Ascending aorta (tissue), 2 donors: Measurements from ENCODE around the gene LMBR1. TPM values are rescaled to one million over a fixed set of nuclear protein-coding genes. Genes with fewer than 3 reads are reported as not detected.
"Not testable (repeated sequence)": the region's sequence is repeated elsewhere in the genome, so short reads cannot be mapped to it uniquely, and the experiment has no call there.

Experiments used
- DNase-seq, 2 donors: peaks; one replicate each; pipeline ENCODE4 v3.0.0-alpha.2; 2019; ENCODE audit warnings: low spot score in 2 of 2
- H3K27ac ChIP-seq, 2 donors: fragments of 200-600 bp; sonication (generic); one replicate each; pipeline ENCODE4 v1.5.1; 2016 to 2017; ENCODE audit warnings: mild to moderate bottlenecking in 1 of 2
- H3K27me3 ChIP-seq: fragments of 200-600 bp; sonication (generic); one replicate; pipeline ENCODE4 v1.5.1; 2017
- H3K36me3 ChIP-seq, 2 donors: fragments of 200-600 bp; sonication (generic); one replicate each; pipeline ENCODE4 v1.5.1; 2016
- H3K4me1 ChIP-seq, 2 donors: fragments of 200-600 bp; sonication (generic); one replicate each; pipeline ENCODE4 v1.5.1; 2016 to 2017; ENCODE audit warnings: mild to moderate bottlenecking in 1 of 2
- H3K4me3 ChIP-seq, 2 donors: fragments of 200-600 bp; sonication (generic); one replicate each; pipeline ENCODE4 v1.5.1; 2016 to 2017; ENCODE audit warnings: mild to moderate bottlenecking in 1 of 2
- H3K9me3 ChIP-seq, 2 donors: fragments of 200-600 bp; sonication (generic); one replicate each; pipeline ENCODE4 v1.5.1; 2016
- CTCF ChIP-seq, 3 experiments: fragments of 200-600 bp in 2 of 3; fragments of 450-650 bp in 1 of 3; sonication (generic) in 2 of 3; IDR thresholded peaks; one replicate each; pipeline ENCODE4 v1.5.1; 2016 to 2019; ENCODE audit warnings: antibody characterized with exemption in 3 of 3, mild to moderate bottlenecking in 1 of 3, moderate library complexity in 1 of 3
- intact Hi-C: fragments of 100-400 bp; cut with DNase I; formaldehyde crosslinking; loops from one replicate; pipeline ENCODE4 v1.15.1; 2023
- total RNA-seq: library from RNA; depleted of rRNA; stranded (reverse); fragments of >200 nt; gene quantifications from one replicate; pipeline ENCODE4 v1.1.0, GENCODE V29; 2016

LMBR1 gene
- total RNA-seq, 1 donor from 2014 or later, result 14.8 TPM

GRCh38 chr7:156650042-156650441 is 242.9 kb downstream of the LMBR1 start:
- intact Hi-C loops, result no loop called here
- DNase-seq, result no peak
- no peak overlapping the region for H3K4me3 ChIP-seq
- H3K36me3 ChIP-seq, result no peaks in the 10 kb centered on the region
- no peak for TF ChIP-seq CTCF (IDR thresholded peaks at IDR 0.05)
- no peak overlapping the region for H3K27ac ChIP-seq
- no peaks in the 10 kb centered on the region for H3K27me3 ChIP-seq
- H3K9me3 ChIP-seq, result no peaks in the 10 kb centered on the region
- H3K4me1 ChIP-seq, result no peaks in the 10 kb centered on the region

GRCh38 chr7:156647330-156647729 is 245.7 kb downstream of the LMBR1 start:
- H3K27ac ChIP-seq, H3K36me3 ChIP-seq, intact Hi-C loops, H3K9me3 ChIP-seq, H3K4me3 ChIP-seq, H3K4me1 ChIP-seq, DNase-seq, H3K27me3 ChIP-seq: not testable (repeated sequence)

GRCh38 chr7:156642306-156643045 is 250.5 kb downstream of the LMBR1 start:
- no peaks in the 10 kb centered on the region for H3K9me3 ChIP-seq
- no peak for DNase-seq
- intact Hi-C loops, result no loop called here
- peaks cover 5% of the 10 kb centered on the region for H3K27me3 ChIP-seq
- H3K4me1 ChIP-seq, result peaks cover 0 to 7% of the 10 kb centered on the region in 2 donors
- H3K27ac ChIP-seq, result no peak overlapping the region
- no peak overlapping the region for H3K4me3 ChIP-seq
- TF ChIP-seq CTCF (IDR thresholded peaks at IDR 0.05), result no peak
- no peaks in the 10 kb centered on the region for H3K36me3 ChIP-seq

- Histone ChIP-seq H3K27me3 (peaks cover 5% of the 10 kb centered on the region), H3K4me3 (peak overlapping the region; percentile 71), H3K4me1 (peaks cover 0 to 7% of the 10 kb centered on the region in 2 donors), H3K36me3 (no peaks in the 10 kb centered on the region), H3K27ac (no peak overlapping the region), H3K9me3 (no peaks in the 10 kb centered on the region)
- intact Hi-C loops, result no loop called here
- DNase-seq, result no peak
- TF ChIP-seq CTCF (IDR thresholded peaks at IDR 0.05), result no peak
Measured at GRCh38 chr7:156640949-156641485, 252.0 kb downstream of the LMBR1 start.

- no peak for TF ChIP-seq CTCF (IDR thresholded peaks at IDR 0.05)
- DNase-seq, result peak; percentile 16 to 91
- Histone ChIP-seq H3K36me3 (no peaks in the 10 kb centered on the region), H3K27me3 (peaks cover 5% of the 10 kb centered on the region), H3K4me3 (peak within 1 kb of the TSS; percentile 71), H3K9me3 (no peaks in the 10 kb centered on the region), H3K27ac (no peak within 1 kb of the TSS), H3K4me1 (peaks cover 0 to 7% of the 10 kb centered on the region in 2 donors)
- intact Hi-C loops, result no loop called here
Measured at GRCh38 chr7:156640257-156640948, 252.6 kb downstream of the LMBR1 start, which contains the start of gene RNF32. TSS of gene RNF32 (plus strand) at chr7:156640774. CDS start at chr7:156643878, 3,104 bp downstream.
